Cardiac septum (tissue), 1 donor: ENCODE results near the gene SNRNP27. TPM values are rescaled to one million over a fixed set of nuclear protein-coding genes. Genes with fewer than 3 reads are reported as not detected.

Experiments used
- total RNA-seq: library from RNA; stranded (reverse); fragmentation: NEBNext Ultra II Directional; extraction: Animal tissue kit (Norgen Biotek cat#: 25700); gene quantifications from one replicate; pipeline ENCODE4 v1.2.1, GENCODE V29; 2021
- donor health status: DM: no; HTN: no; CAD: no.

SNRNP27 gene
- total RNA-seq, 1 donor from 2014 or later: 48.6 TPM

Other genes starting within 250 kb of the SNRNP27 start
- gene ANXA4, start 151.8 kb upstream of the SNRNP27 start, total RNA-seq: 39.7 TPM
- 5.7 TPM for gene GMCL1, start 64.3 kb upstream of the SNRNP27 start, total RNA-seq
- 6.2 TPM for gene MXD1, start 21.2 kb downstream of the SNRNP27 start, total RNA-seq
- gene ASPRV1, start 67.7 kb downstream of the SNRNP27 start, total RNA-seq: 0.81 TPM
- gene PCBP1, start 193.5 kb downstream of the SNRNP27 start, total RNA-seq: 223 TPM